Neutrophil (primary cell): ENCODE measurements around the gene IGSF8.
A peak's percentile ranks its signal among the peaks of the same experiment; 100 is the strongest.

Source experiments
- H3K27ac ChIP-seq: fragments of 200-600 bp; sonication (generic); 2 replicates; pipeline ENCODE4 v1.5.1; 2016; ENCODE audit warnings: mild to moderate bottlenecking, moderate library complexity
- H3K27me3 ChIP-seq: fragments of 200-600 bp; sonication (generic); 2 replicates; pipeline ENCODE4 v1.6.0; 2016; ENCODE audit warnings: mild to moderate bottlenecking
- H3K36me3 ChIP-seq: fragments of 200-600 bp; sonication (generic); 2 replicates; pipeline ENCODE4 v1.5.1; 2017
- H3K4me1 ChIP-seq, 2 experiments: fragments of 200-600 bp in 1 of 2; sonication (generic) in 1 of 2; 1 replicate in 1 of 2; 2 replicates in 1 of 2; pipeline versions ENCODE4 v1.5.1 to v1.6.1; 2013 to 2016; ENCODE audit warnings: low read depth in 1 of 2, low read length in 1 of 2, mild to moderate bottlenecking in 1 of 2, moderate library complexity in 1 of 2; ENCODE audit not compliant: control insufficient read depth in 1 of 2, insufficient read depth in 1 of 2
- H3K4me3 ChIP-seq, 2 experiments: fragments of 200-600 bp in 1 of 2; sonication (generic) in 1 of 2; 1 replicate in 1 of 2; 2 replicates in 1 of 2; pipeline ENCODE4 v1.5.1; 2013 to 2016; ENCODE audit warnings: low read depth in 1 of 2, low read length in 1 of 2, mild to moderate bottlenecking in 1 of 2, moderate library complexity in 1 of 2
- H3K9me3 ChIP-seq: fragments of 200-600 bp; sonication (generic); 2 replicates; pipeline ENCODE4 v1.5.1; 2016
- CTCF ChIP-seq: fragments of 200-600 bp; sonication (generic); IDR thresholded peaks from 2 replicates; pipeline ENCODE4 v1.5.1; 2016; ENCODE audit warnings: antibody characterized with exemption

IGSF8 gene

GRCh38 chr1:160089883-160090282 lies 8.5 kb downstream of the IGSF8 start:
- Histone ChIP-seq H3K4me1 (no peaks in the 10 kb centered on the region), H3K36me3 (no peaks in the 10 kb centered on the region), H3K4me3 (no peak overlapping the region), H3K9me3 (no peaks in the 10 kb centered on the region), H3K27me3 (peaks cover 16% of the 10 kb centered on the region), H3K27ac (no peak overlapping the region)
- no peak for TF ChIP-seq CTCF

- H3K9me3 ChIP-seq, result no peaks in the 10 kb centered on the region
- no peak for TF ChIP-seq CTCF
- no peak overlapping the region for H3K4me3 ChIP-seq
- no peaks in the 10 kb centered on the region for H3K36me3 ChIP-seq
- peaks cover 43% of the 10 kb centered on the region for H3K27me3 ChIP-seq
- H3K27ac ChIP-seq, result no peak overlapping the region
- H3K4me1 ChIP-seq, result peaks cover 0 to 8% of the 10 kb centered on the region in 2 experiments
Measured at GRCh38 chr1:160087118-160087662, 11.2 kb downstream of the IGSF8 start.

- no peak for TF ChIP-seq CTCF
- no peak overlapping the region for H3K27ac ChIP-seq
- H3K4me3 ChIP-seq, result no peak overlapping the region
- H3K9me3 ChIP-seq, result no peaks in the 10 kb centered on the region
- H3K4me1 ChIP-seq, result peaks cover 0 to 8% of the 10 kb centered on the region in 2 experiments
- peaks cover 50% of the 10 kb centered on the region for H3K27me3 ChIP-seq
- no peaks in the 10 kb centered on the region for H3K36me3 ChIP-seq
Measured at GRCh38 chr1:160086456-160086892, 11.9 kb downstream of the IGSF8 start.

GRCh38 chr1:160085686-160086455 lies 12.5 kb downstream of the IGSF8 start:
- H3K4me3 ChIP-seq, result no peak overlapping the region
- no peaks in the 10 kb centered on the region for H3K36me3 ChIP-seq
- H3K4me1 ChIP-seq, result peaks cover 0 to 8% of the 10 kb centered on the region in 2 experiments
- H3K9me3 ChIP-seq, result no peaks in the 10 kb centered on the region
- no peak overlapping the region for H3K27ac ChIP-seq
- peak; percentile 41 for TF ChIP-seq CTCF
- peaks cover 56% of the 10 kb centered on the region for H3K27me3 ChIP-seq

GRCh38 chr1:160084771-160085321 lies 13.6 kb downstream of the IGSF8 start:
- Histone ChIP-seq H3K36me3 (no peaks in the 10 kb centered on the region), H3K27ac (no peak overlapping the region), H3K4me3 (no peak overlapping the region), H3K4me1 (peaks cover 0 to 8% of the 10 kb centered on the region in 2 experiments), H3K27me3 (peaks cover 67% of the 10 kb centered on the region), H3K9me3 (no peaks in the 10 kb centered on the region)
- no peak for TF ChIP-seq CTCF
